Measurements from ENCODE around the gene MCTP1. TPM values are rescaled to one million over a fixed set of nuclear protein-coding genes. Genes with fewer than 3 reads are reported as not detected.

Gene MCTP1
- total and polyA plus RNA-seq, 2 of the 13 experiments (the other 11 are each of a cell fraction or from before 2014, with no cell fraction given): 0.15 to 0.48 TPM

GRCh38 chr5:95076395-95077185, 208.3 kb downstream of the MCTP1 start:
- ATAC-seq (no peak), DNase-seq (ENCODE audit: low spot score) (no peak), FAIRE-seq (no peak)
- Histone ChIP-seq H3K27me3 (ENCODE audit: control insufficient read depth in 1 of 2, insufficient read depth in 2 of 2, low read length in 2 of 2) (no peaks in the 10 kb centered on the region), H3K27ac (ENCODE audit: extremely low read length, insufficient read depth, low read length) (no peak overlapping the region), H3K36me3 (replicated peaks in 1 of 2; ENCODE audit: control insufficient read depth in 1 of 2, insufficient read depth in 2 of 2, low read length in 2 of 2) (no peaks in the 10 kb centered on the region), H3K9me3 (ENCODE audit: low read length) (no peaks in the 10 kb centered on the region), H2AFZ (ENCODE audit: low read length) (no peak overlapping the region), H3K4me3 (replicated peaks in 1 of 3; ENCODE audit: insufficient read depth in 1 of 3, low read depth in 2 of 3, low read length in 3 of 3) (no peak overlapping the region), H3K79me2 (ENCODE audit: insufficient read depth, low read length) (no peaks in the 10 kb centered on the region), H3K4me1 (ENCODE audit: insufficient read depth, low read length) (no peaks in the 10 kb centered on the region), H3K9ac (ENCODE audit: insufficient read depth, low read depth, low read length) (no peak overlapping the region), H3K4me2 (ENCODE audit: low read depth, low read length) (no peak overlapping the region), H4K20me1 (ENCODE audit: insufficient read depth, low read length) (no peaks in the 10 kb centered on the region)
- in situ Hi-C loops (cut with HindIII; ENCODE audit: extremely low pct_ligation_motif_present, low pct_unique_long_range_greater_than_20kb) (no loop called here), intact Hi-C loops (cut with micrococcal nuclease; ENCODE audit: unreplicated experiment) (no loop called here)
- BruUV-seq (replicated peaks): no TSS peak
- ChIA-PET CTCF (ENCODE audit: low intra/inter-chr PET ratio, low total read pairs) (no interaction called here), POLR2A (no interaction called here)
- 42% methylated on average over 8 of the region's 8 CpGs for WGBS (ENCODE audit: low lambda C conversion rate)
- TF ChIP-seq FOXA3 (CRISPR knock-in tag; IDR thresholded peaks at IDR 0.05) (no peak), FUBP1 (CRISPR knock-in tag; IDR thresholded peaks at IDR 0.05; ENCODE audit: borderline replicate concordance) (no peak), ETV6 (CRISPR knock-in tag; conservative IDR thresholded peaks at IDR 0.05) (no peak), SRSF4 (IDR thresholded peaks at IDR 0.05; ENCODE audit: low read depth, low read length, poor library complexity, severe bottlenecking) (no peak), FOXK2 (IDR thresholded peaks at IDR 0.05) (no peak), ZNF414 (CRISPR knock-in tag; IDR thresholded peaks at IDR 0.05) (no peak), CEBPB (IDR thresholded peaks at IDR 0.05; ENCODE audit: borderline replicate concordance, low read depth, low read length) (no peak), AGO1 (IDR thresholded peaks at IDR 0.05; ENCODE audit: low read depth, low read length, poor library complexity, severe bottlenecking) (no peak), ZNF652 (CRISPR knock-in tag; IDR thresholded peaks at IDR 0.05; ENCODE audit: borderline replicate concordance, low read depth) (no peak), PAXIP1 (CRISPR knock-in tag; conservative IDR thresholded peaks at IDR 0.05) (no peak), PHF8 (CRISPR knock-in tag; IDR thresholded peaks at IDR 0.05) (no peak), MAX (IDR thresholded peaks at IDR 0.05) (no peak), NR2F1 (CRISPR knock-in tag; IDR thresholded peaks at IDR 0.05) (no peak), NAIF1 (CRISPR knock-in tag; IDR thresholded peaks at IDR 0.05; ENCODE audit: borderline replicate concordance) (no peak), MXI1 (IDR thresholded peaks at IDR 0.05; ENCODE audit: borderline replicate concordance, low read depth, low read length) (no peak), MBNL3 (CRISPR knock-in tag; conservative IDR thresholded peaks at IDR 0.05) (no peak), ZNF83 (CRISPR knock-in tag; IDR thresholded peaks at IDR 0.05; ENCODE audit: borderline replicate concordance) (no peak), ADNP (CRISPR knock-in tag; IDR thresholded peaks at IDR 0.05) (no peak), HNRNPL (IDR thresholded peaks at IDR 0.05; ENCODE audit: low read depth, low read length) (no peak)
